HepG2 (cell line): ENCODE data around the gene CAPRIN2. TPM values are rescaled to one million over a fixed set of nuclear protein-coding genes. Genes with fewer than 3 reads are reported as not detected.

Source experiments
- BCL6 ChIP-seq: IDR thresholded peaks from 2 replicates; pipeline ENCODE4 v1.6.1; 2016; ENCODE audit warnings: missing genetic modification reagents, missing compliant biosample characterization
- CREB1 ChIP-seq, 2 experiments: fragments of 450-650 bp in 1 of 2; IDR thresholded peaks; 2 replicates each; pipeline ENCODE4 v1.6.1; 2016 to 2017; ENCODE audit warnings: control low read depth in 1 of 2, mild to moderate bottlenecking in 1 of 2, missing compliant biosample characterization in 1 of 2, missing genetic modification characterization in 1 of 2
- DPF2 ChIP-seq: sonication (generic); formaldehyde crosslinking; IDR thresholded peaks from 2 replicates; pipeline ENCODE4 v1.4.0; 2020; ENCODE audit warnings: mild to moderate bottlenecking, low read depth, missing genetic modification reagents, borderline replicate concordance
- FOSL2 ChIP-seq: sonication (generic); formaldehyde crosslinking; IDR thresholded peaks from 2 replicates; pipeline ENCODE4 v1.4.0; 2020; ENCODE audit warnings: missing genetic modification reagents
- FOXC1 ChIP-seq: sonication (generic); formaldehyde crosslinking; IDR thresholded peaks from 2 replicates; pipeline ENCODE4 v1.8.0; 2022; ENCODE audit warnings: mild to moderate bottlenecking, missing genetic modification reagents, borderline replicate concordance
- HCFC1 ChIP-seq: fragments of 150-350 bp; IDR thresholded peaks from 2 replicates; pipeline ENCODE4 v1.6.1; 2014; ENCODE audit warnings: low read depth, low read length
- HDAC2 ChIP-seq: sonication (generic); formaldehyde crosslinking; IDR thresholded peaks from 2 replicates; pipeline ENCODE4 v1.4.0; 2020; ENCODE audit warnings: missing genetic modification reagents
- KDM5A ChIP-seq: fragments of 200-600 bp; sonication (generic); IDR thresholded peaks from 2 replicates; pipeline ENCODE4 v1.7.0; 2018; ENCODE audit warnings: antibody characterized with exemption, mild to moderate bottlenecking, low read length, borderline replicate concordance
- KDM6A ChIP-seq: IDR thresholded peaks from 2 replicates; pipeline ENCODE4 v1.6.1; 2016; ENCODE audit warnings: low read depth
- NFIC ChIP-seq: IDR thresholded peaks from 2 replicates; pipeline ENCODE4 v1.6.1; 2012; ENCODE audit warnings: mild to moderate bottlenecking, low read length, inconsistent platforms
- PCBP2 ChIP-seq: fragments of 200-400 bp; formaldehyde crosslinking; optimal IDR thresholded peaks from 2 replicates; pipeline ENCODE3; 2018; ENCODE audit warnings: low read length, low read depth; ENCODE audit not compliant: poor library complexity, severe bottlenecking
- POLR2AphosphoS2 ChIP-seq: IDR thresholded peaks from 2 replicates; pipeline ENCODE4 v1.6.1; 2011; ENCODE audit warnings: low read depth, low read length, improper control_type of control experiment
- PTBP1 ChIP-seq: fragments of 200-400 bp; formaldehyde crosslinking; IDR thresholded peaks from 2 replicates; pipeline ENCODE4 v1.6.1; 2018; ENCODE audit warnings: low read length, low read depth; ENCODE audit not compliant: poor library complexity, severe bottlenecking
- RCOR2 ChIP-seq: IDR thresholded peaks from 2 replicates; pipeline ENCODE4 v1.6.1; 2016; ENCODE audit warnings: missing biosample characterization, missing genetic modification reagents
- RXRB ChIP-seq: IDR thresholded peaks from 2 replicates; pipeline ENCODE4 v1.6.1; 2016; ENCODE audit warnings: borderline replicate concordance, missing genetic modification reagents, missing compliant biosample characterization
- SALL1 ChIP-seq: sonication (generic); formaldehyde crosslinking; IDR thresholded peaks from 2 replicates; pipeline ENCODE4 v1.8.0; 2022; ENCODE audit warnings: mild to moderate bottlenecking, missing genetic modification reagents
- SOX13 ChIP-seq, 3 experiments: fragments of 450-650 bp in 1 of 3; sonication (generic) in 1 of 3; formaldehyde crosslinking in 1 of 3; IDR thresholded peaks in 2 of 3; conservative IDR thresholded peaks in 1 of 3; 2 replicates each; pipeline versions ENCODE4 v1.5.0 to v1.6.1; 2016 to 2020; ENCODE audit warnings: antibody characterized with exemption in 1 of 3, mild to moderate bottlenecking in 1 of 3, missing compliant biosample characterization in 1 of 3, missing genetic modification reagents in 1 of 3, moderate library complexity in 1 of 3
- SOX5 ChIP-seq: IDR thresholded peaks from 2 replicates; pipeline ENCODE4 v1.6.1; 2016; ENCODE audit warnings: borderline replicate concordance
- SOX6 ChIP-seq, 2 experiments: fragments of 450-650 bp in 1 of 2; sonication (generic) in 1 of 2; formaldehyde crosslinking in 1 of 2; IDR thresholded peaks; 2 replicates each; pipeline versions ENCODE4 v1.4.0 to v1.6.1; 2017 to 2020; ENCODE audit warnings: antibody characterized with exemption in 1 of 2, mild to moderate bottlenecking in 1 of 2, missing genetic modification reagents in 1 of 2
- TARDBP ChIP-seq: sonication (generic); formaldehyde crosslinking; IDR thresholded peaks from 2 replicates; pipeline ENCODE4 v1.8.0; 2022; ENCODE audit warnings: mild to moderate bottlenecking, missing genetic modification reagents
- TEAD3 ChIP-seq: optimal IDR thresholded peaks from 2 replicates; pipeline ENCODE3; 2016; ENCODE audit warnings: borderline replicate concordance
- TOPORS ChIP-seq: sonication (generic); formaldehyde crosslinking; IDR thresholded peaks from 2 replicates; pipeline ENCODE4 v1.8.0; 2023; ENCODE audit warnings: mild to moderate bottlenecking, missing genetic modification reagents
- ZNF12 ChIP-seq: sonication (generic); formaldehyde crosslinking; IDR thresholded peaks from 2 replicates; pipeline ENCODE4 v1.5.0; 2020; ENCODE audit warnings: missing genetic modification reagents
- ZNF331 ChIP-seq: sonication (generic); formaldehyde crosslinking; IDR thresholded peaks from 2 replicates; pipeline ENCODE4 v1.4.0; 2020; ENCODE audit warnings: missing genetic modification reagents
- ZNF337 ChIP-seq: sonication (generic); formaldehyde crosslinking; IDR thresholded peaks from 2 replicates; pipeline ENCODE4 v1.5.1; 2020; ENCODE audit warnings: missing genetic modification reagents, low read depth, mild to moderate bottlenecking, borderline replicate concordance
- ZNF468 ChIP-seq: sonication (generic); formaldehyde crosslinking; IDR thresholded peaks from 2 replicates; pipeline ENCODE4 v1.8.0; 2022; ENCODE audit warnings: mild to moderate bottlenecking, moderate library complexity, missing genetic modification reagents
- polyA plus RNA-seq, 8 experiments: library from polyadenylated mRNA; depleted of rRNA in 3 of 8; stranded (reverse) in 7 of 8; unstranded in 1 of 8; fragments of >200 nt; fragmentation: Illumina TruSeq in 4 of 8; extraction: Trizol in 4 of 8; gene quantifications; 2 replicates each; pipeline versions ENCODE4 v1.2.1 to v1.2.3, GENCODE V29; 2011 to 2016; ENCODE audit warnings: low read depth in 4 of 8, missing spikeins in 1 of 8, mixed read lengths in 1 of 8; ENCODE audit not compliant: insufficient read depth in 1 of 8
- total RNA-seq, 5 experiments: library from RNA; depleted of rRNA; stranded (reverse); fragments of >200 nt; fragmentation: Illumina TruSeq; extraction: Trizol; gene quantifications; 2 replicates each; pipeline ENCODE4 v1.2.3, GENCODE V29; 2016; ENCODE audit warnings: low read depth in 1 of 5
- TF ChIP-seq, protein P1 (sequence below): sonication (generic); formaldehyde crosslinking; IDR thresholded peaks from 2 replicates; pipeline ENCODE4 v1.4.0; 2020; ENCODE audit warnings: mild to moderate bottlenecking, low read depth, missing genetic modification reagents
- TF ChIP-seq, protein P2 (sequence below): IDR thresholded peaks from 2 replicates; pipeline ENCODE4 v1.6.1; 2016; ENCODE audit warnings: low read depth
- TF ChIP-seq, protein P3 (sequence below): sonication (generic); formaldehyde crosslinking; IDR thresholded peaks from 2 replicates; pipeline ENCODE4 v1.8.0; 2022; ENCODE audit warnings: mild to moderate bottlenecking, missing genetic modification reagents

CAPRIN2 gene
- total and polyA plus RNA-seq, 2 of the 13 experiments (the other 11 are each of a cell fraction or from before 2014, with no cell fraction given) = 21.7 to 30.6 TPM

DNA sequence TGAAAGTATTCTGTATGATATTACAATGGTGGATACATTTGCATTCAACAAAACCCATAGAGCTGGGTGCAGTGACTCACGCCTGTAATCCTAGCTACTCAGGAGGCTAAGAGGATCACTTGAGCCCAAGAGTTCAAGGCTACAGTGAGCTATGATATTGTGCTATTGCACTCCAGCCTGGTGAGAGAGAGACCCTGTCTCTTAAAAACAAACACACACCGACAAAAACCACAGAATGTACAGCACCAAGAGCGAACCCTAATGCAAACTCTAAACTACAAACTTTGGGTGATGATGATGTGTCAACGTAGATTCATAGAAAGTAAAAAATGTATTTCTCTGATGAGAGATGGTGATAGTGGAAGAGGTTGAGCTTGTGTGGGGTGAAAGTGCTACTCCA is 8.6 kb downstream of the CAPRIN2 start (continued):
- TF ChIP-seq TARDBP (CRISPR knock-in tag) = peak; percentile 80
- TF ChIP-seq, protein P1, sequence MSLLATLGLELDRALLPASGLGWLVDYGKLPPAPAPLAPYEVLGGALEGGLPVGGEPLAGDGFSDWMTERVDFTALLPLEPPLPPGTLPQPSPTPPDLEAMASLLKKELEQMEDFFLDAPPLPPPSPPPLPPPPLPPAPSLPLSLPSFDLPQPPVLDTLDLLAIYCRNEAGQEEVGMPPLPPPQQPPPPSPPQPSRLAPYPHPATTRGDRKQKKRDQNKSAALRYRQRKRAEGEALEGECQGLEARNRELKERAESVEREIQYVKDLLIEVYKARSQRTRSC (CRISPR knock-in tag) = no peak
- no peak for TF ChIP-seq SOX13 (IDR thresholded peaks at IDR 0.05)
- TF ChIP-seq SOX13 (CRISPR knock-in tag; conservative IDR thresholded peaks at IDR 0.05 in 1 of 2, IDR thresholded peaks at IDR 0.05 in 1 of 2) = peak in 1 of 2 experiments; percentile 75; a peak in 1 of 4 replicates
- TF ChIP-seq POLR2AphosphoS2 = no peak
- peak; percentile 65; the same call in 1 of the 2 replicates for TF ChIP-seq ZNF331
- no peak for TF ChIP-seq ZNF337 (CRISPR knock-in tag)
- 0 out of 2 replicates have a peak, but pooled peaks have one; percentile 36 for TF ChIP-seq NFIC
- peak; percentile 55; the same call in 1 of the 2 replicates for TF ChIP-seq TOPORS (CRISPR knock-in tag)
- peak; percentile 40; the same call in 1 of the 2 replicates for TF ChIP-seq ZNF12 (CRISPR knock-in tag)
- peak; percentile 92 for TF ChIP-seq FOSL2 (CRISPR knock-in tag)
- TF ChIP-seq KDM6A (CRISPR knock-in tag) = no peak
- TF ChIP-seq HDAC2 = peak; percentile 66; the same call in 1 of the 2 replicates
- peak; percentile 93 for TF ChIP-seq SALL1
- TF ChIP-seq PCBP2 = no peak
- TF ChIP-seq DPF2 (CRISPR knock-in tag) = peak; percentile 54; the same call in 1 of the 2 replicates
- TF ChIP-seq RXRB (CRISPR knock-in tag) = peak; percentile 75; the same call in 1 of the 2 replicates
- TF ChIP-seq PTBP1 = no peak
- TF ChIP-seq SOX6 (IDR thresholded peaks at IDR 0.05) = no peak
- peak; percentile 81 for TF ChIP-seq SOX6 (CRISPR knock-in tag; IDR thresholded peaks at IDR 0.05)
- TF ChIP-seq BCL6 (CRISPR knock-in tag) = peak; percentile 97
- TF ChIP-seq KDM5A = no peak
- no peak for TF ChIP-seq ZNF468 (CRISPR knock-in tag)
- 0 out of 2 replicates have a peak, but pooled peaks have one; percentile 53 for TF ChIP-seq RCOR2 (CRISPR knock-in tag)
- TF ChIP-seq, protein P2, sequence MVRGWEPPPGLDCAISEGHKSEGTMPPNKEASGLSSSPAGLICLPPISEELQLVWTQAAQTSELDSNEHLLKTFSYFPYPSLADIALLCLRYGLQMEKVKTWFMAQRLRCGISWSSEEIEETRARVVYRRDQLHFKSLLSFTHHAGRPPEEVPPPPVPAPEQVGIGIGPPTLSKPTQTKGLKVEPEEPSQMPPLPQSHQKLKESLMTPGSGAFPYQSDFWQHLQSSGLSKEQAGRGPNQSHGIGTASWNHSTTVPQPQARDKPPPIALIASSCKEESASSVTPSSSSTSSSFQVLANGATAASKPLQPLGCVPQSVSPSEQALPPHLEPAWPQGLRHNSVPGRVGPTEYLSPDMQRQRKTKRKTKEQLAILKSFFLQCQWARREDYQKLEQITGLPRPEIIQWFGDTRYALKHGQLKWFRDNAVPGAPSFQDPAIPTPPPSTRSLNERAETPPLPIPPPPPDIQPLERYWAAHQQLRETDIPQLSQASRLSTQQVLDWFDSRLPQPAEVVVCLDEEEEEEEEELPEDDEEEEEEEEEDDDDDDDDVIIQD = peak; percentile 47; the same call in 1 of the 2 replicates
- TF ChIP-seq, protein P3, sequence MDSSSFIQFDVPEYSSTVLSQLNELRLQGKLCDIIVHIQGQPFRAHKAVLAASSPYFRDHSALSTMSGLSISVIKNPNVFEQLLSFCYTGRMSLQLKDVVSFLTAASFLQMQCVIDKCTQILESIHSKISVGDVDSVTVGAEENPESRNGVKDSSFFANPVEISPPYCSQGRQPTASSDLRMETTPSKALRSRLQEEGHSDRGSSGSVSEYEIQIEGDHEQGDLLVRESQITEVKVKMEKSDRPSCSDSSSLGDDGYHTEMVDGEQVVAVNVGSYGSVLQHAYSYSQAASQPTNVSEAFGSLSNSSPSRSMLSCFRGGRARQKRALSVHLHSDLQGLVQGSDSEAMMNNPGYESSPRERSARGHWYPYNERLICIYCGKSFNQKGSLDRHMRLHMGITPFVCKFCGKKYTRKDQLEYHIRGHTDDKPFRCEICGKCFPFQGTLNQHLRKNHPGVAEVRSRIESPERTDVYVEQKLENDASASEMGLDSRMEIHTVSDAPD (CRISPR knock-in tag) = peak; percentile 80
- no peak for TF ChIP-seq HCFC1
- no peak for TF ChIP-seq FOXC1 (CRISPR knock-in tag)
- peak; percentile 46 for TF ChIP-seq CREB1 (IDR thresholded peaks at IDR 0.05)
- peak; percentile 54 for TF ChIP-seq CREB1 (CRISPR knock-in tag; IDR thresholded peaks at IDR 0.05)
- TF ChIP-seq TEAD3 (CRISPR knock-in tag) = peak; percentile 38
- peak; percentile 56; the same call in 1 of the 2 replicates for TF ChIP-seq SOX5
